ENCODE results near the gene NEK7.
"Not testable (repeated sequence)": the region's sequence is repeated elsewhere in the genome, so short reads cannot be mapped to it uniquely, and the experiment has no call there.

The NEK7 gene

GRCh38 chr1:198298640-198299039 is 141.8 kb downstream of the NEK7 start:
- no peak overlapping the region for H3K27ac ChIP-seq
- TF ChIP-seq ZFX (IDR thresholded peaks at IDR 0.05; ENCODE audit: borderline replicate concordance) (no peak), CTCF (IDR thresholded peaks at IDR 0.05) (no peak)

- no peak overlapping the region for H3K27ac ChIP-seq
- TF ChIP-seq ZFX (IDR thresholded peaks at IDR 0.05; ENCODE audit: borderline replicate concordance) (no peak), CTCF (IDR thresholded peaks at IDR 0.05) (no peak)
Observed at GRCh38 chr1:198300451-198300850, 143.7 kb downstream of the NEK7 start.

- no peak for TF ChIP-seq ZFX (IDR thresholded peaks at IDR 0.05; ENCODE audit: borderline replicate concordance)
- TF ChIP-seq CTCF (IDR thresholded peaks at IDR 0.05), result no peak
- no peak overlapping the region for H3K27ac ChIP-seq
Observed at GRCh38 chr1:198304431-198304830, 147.6 kb downstream of the NEK7 start.

- H3K27ac ChIP-seq, result not testable (repeated sequence)
Observed at GRCh38 chr1:198314817-198315216, 158.0 kb downstream of the NEK7 start.

- H3K27ac ChIP-seq, result not testable (repeated sequence)
Observed at GRCh38 chr1:198315331-198315730, 158.5 kb downstream of the NEK7 start.

GRCh38 chr1:198316546-198317100 is 159.8 kb downstream of the NEK7 start:
- no peak overlapping the region for H3K27ac ChIP-seq
- TF ChIP-seq ZFX (IDR thresholded peaks at IDR 0.05; ENCODE audit: borderline replicate concordance), result no peak
- TF ChIP-seq CTCF (IDR thresholded peaks at IDR 0.05), result no peak

- TF ChIP-seq ZFX (IDR thresholded peaks at IDR 0.05; ENCODE audit: borderline replicate concordance) (no peak), CTCF (IDR thresholded peaks at IDR 0.05) (no peak)
Observed at GRCh38 chr1:198318085-198318484, 161.3 kb downstream of the NEK7 start.

GRCh38 chr1:198320759-198321158 is 164.0 kb downstream of the NEK7 start:
- no peak overlapping the region for H3K27ac ChIP-seq
- TF ChIP-seq ZFX (IDR thresholded peaks at IDR 0.05; ENCODE audit: borderline replicate concordance) (no peak), CTCF (IDR thresholded peaks at IDR 0.05) (no peak)

More at GRCh38 chr1:198318085-198318484, 161.3 kb downstream of the NEK7 start:
- H3K27ac ChIP-seq, result no peak overlapping the region
